Measurements from ENCODE around the gene ZBTB33. TPM values are rescaled to one million over a fixed set of nuclear protein-coding genes. Genes with fewer than 3 reads are reported as not detected.

ZBTB33 gene
- total RNA-seq, 2 donors from 2014 or later = 6.0 to 6.3 TPM

DNA sequence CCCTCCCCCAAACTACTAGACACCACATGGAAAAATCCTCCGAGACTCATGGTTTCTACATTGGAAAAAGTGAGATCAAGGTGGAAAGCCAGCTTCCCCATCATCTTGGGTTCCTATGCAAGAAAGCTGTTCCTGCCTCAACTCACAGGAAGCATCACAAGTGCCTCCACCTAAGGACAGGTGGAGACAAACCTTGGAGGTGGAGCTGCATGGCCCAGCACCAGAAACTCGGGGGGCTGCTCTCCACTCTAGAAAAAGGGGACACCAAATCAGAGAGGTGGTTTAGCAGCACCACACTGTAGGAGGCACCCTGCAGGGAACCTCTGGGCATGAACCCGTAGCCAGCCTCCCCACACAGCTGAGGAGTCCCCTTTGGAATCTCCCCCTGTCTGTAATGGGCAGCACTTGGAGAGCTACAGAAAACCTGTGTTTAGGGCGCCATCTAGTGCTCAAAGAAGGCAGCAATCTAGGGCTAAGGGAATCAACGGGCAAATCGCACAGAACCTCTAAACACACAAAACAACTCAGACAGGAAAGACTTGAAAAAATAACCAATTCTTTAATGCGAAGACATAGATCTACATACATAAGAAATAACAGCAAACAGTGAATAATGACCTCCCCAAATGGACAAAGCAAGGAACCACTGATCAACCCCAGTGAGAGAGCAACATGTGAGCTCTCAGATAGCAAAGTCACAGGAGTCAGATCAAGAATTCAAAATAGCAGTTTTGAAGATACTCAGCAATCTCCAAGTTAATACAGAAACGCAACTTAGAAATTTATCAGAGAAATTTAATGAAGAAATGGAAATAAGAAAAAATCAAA, 37.0 kb upstream of the ZBTB33 start:
- H3K4me1 ChIP-seq = no peaks in the 10 kb centered on the region
- no peak overlapping the region for H3K27ac ChIP-seq
- TF ChIP-seq, protein P1, sequence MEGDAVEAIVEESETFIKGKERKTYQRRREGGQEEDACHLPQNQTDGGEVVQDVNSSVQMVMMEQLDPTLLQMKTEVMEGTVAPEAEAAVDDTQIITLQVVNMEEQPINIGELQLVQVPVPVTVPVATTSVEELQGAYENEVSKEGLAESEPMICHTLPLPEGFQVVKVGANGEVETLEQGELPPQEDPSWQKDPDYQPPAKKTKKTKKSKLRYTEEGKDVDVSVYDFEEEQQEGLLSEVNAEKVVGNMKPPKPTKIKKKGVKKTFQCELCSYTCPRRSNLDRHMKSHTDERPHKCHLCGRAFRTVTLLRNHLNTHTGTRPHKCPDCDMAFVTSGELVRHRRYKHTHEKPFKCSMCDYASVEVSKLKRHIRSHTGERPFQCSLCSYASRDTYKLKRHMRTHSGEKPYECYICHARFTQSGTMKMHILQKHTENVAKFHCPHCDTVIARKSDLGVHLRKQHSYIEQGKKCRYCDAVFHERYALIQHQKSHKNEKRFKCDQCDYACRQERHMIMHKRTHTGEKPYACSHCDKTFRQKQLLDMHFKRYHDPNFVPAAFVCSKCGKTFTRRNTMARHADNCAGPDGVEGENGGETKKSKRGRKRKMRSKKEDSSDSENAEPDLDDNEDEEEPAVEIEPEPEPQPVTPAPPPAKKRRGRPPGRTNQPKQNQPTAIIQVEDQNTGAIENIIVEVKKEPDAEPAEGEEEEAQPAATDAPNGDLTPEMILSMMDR (IDR thresholded peaks at IDR 0.05) = peak; percentile 54 to 84
- no peaks in the 10 kb centered on the region for H3K27me3 ChIP-seq
- H3K4me3 ChIP-seq = no peak overlapping the region
- no peak for DNase-seq (ENCODE audit: low spot score)
- no peaks in the 10 kb centered on the region for H3K36me3 ChIP-seq
- H3K9me3 ChIP-seq = no peaks in the 10 kb centered on the region

DNA sequence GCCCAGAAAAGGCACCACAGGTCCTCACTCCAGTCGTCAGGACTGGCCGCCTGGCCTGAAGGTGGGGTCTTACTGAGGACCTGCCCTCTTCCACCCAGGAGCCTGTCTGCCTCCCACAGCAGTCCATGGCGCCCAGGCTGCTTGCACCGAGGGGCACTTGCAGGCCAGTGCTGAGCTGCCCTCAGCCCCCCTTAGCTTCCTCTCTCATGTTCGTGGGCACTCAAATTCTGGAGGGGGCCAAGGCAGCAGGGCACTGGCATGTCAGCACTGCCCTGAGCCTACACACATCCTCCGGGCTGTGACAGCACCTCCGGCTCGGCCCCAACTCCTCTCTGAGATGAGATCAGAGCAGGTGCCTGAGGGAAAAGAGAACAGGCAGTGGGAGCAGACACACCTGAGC, 27.2 kb upstream of the ZBTB33 start:
- TF ChIP-seq, protein P1 (IDR thresholded peaks at IDR 0.05) = no peak
- H3K27ac ChIP-seq = no peak overlapping the region

DNA sequence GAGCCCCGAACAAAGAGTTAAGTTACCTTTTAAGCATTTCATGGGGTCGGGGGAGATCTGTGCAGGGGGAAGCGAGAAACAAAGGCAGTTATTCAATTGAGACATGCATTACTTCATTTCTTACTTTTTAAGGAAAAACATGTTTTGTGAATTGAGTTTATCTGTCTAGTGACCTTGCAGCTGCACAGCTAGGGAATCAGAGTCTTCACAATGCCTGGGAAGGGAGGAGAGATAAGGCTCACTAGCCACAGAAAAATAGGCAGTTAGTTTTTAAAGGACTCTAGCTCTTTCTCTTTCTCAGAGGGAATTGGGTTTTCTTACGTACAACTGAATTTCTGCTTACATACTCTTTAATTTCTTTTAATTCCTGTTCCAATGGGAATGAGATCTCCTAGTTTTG, 26.2 kb upstream of the ZBTB33 start:
- no peaks in the 10 kb centered on the region for H3K27me3 ChIP-seq
- H3K4me3 ChIP-seq = no peak overlapping the region
- H3K9me3 ChIP-seq = no peaks in the 10 kb centered on the region
- TF ChIP-seq, protein P1 (IDR thresholded peaks at IDR 0.05) = no peak
- H3K36me3 ChIP-seq = no peaks in the 10 kb centered on the region
- DNase-seq (ENCODE audit: low spot score) = no peak
- H3K4me1 ChIP-seq = no peaks in the 10 kb centered on the region
- H3K27ac ChIP-seq = no peak overlapping the region

More for the DNA sequence above, 27.2 kb upstream of the ZBTB33 start:
- no peak overlapping the region for H3K4me3 ChIP-seq
- no peaks in the 10 kb centered on the region for H3K27me3 ChIP-seq
- no peaks in the 10 kb centered on the region for H3K4me1 ChIP-seq
- no peak for DNase-seq (ENCODE audit: low spot score)
- no peaks in the 10 kb centered on the region for H3K36me3 ChIP-seq
- H3K9me3 ChIP-seq = no peaks in the 10 kb centered on the region

DNA sequence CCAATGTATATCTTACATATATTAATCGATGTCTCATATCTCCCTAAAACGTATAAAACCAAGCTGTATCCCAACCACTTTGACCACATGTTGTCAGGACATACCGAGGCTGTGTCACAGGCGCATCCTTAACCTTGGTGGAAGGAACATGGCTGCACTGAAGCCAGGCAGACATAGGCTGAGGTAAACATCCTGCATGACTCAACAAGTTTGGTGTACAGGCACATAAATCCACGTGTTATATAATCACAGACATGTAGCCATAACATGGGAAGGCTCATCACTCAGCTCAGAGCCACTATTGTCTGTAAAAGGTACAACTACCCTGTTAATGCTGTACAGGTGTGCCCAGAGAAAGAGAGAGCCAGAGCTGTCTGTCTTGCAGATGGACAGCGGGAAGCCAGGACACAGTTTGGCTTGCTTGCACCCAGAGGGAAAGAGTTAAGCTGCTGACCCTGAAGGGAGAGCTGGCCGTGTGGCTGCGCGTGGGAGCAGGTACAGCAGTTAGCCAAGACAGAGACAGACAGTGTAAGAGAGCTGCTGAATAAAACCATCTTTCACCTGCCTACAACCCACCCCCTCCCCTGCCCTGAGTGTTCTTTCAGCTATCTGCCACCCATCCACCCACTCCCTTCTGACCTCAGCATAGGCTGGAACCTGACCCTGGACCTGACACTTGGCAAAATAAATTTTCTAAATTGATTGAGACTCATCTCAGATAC, 22.3 kb upstream of the ZBTB33 start:
- TF ChIP-seq, protein P1 (IDR thresholded peaks at IDR 0.05) = no peak

DNA sequence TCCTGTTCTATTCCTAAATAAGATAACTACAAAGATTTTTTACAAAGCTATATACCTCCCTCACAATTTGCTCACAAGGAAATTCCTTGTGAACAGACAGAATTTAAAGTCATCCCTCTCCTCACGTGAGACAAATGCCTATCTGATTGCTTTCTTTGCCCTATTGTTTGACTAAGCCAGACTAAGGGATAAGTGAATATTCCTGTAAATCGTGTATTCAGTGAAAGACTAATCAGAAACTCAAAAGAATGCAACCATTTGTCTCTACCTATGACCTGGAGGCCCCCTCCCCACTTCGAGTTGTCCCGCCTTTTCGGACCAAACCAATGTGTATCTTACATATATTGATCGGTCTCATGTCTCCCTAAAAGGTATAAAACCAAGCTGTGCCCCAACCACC, 15.3 kb upstream of the ZBTB33 start:
- TF ChIP-seq, protein P1 (IDR thresholded peaks at IDR 0.05) = no peak
- no peaks in the 10 kb centered on the region for H3K9me3 ChIP-seq
- no peaks in the 10 kb centered on the region for H3K36me3 ChIP-seq
- H3K4me1 ChIP-seq = no peaks in the 10 kb centered on the region
- H3K27me3 ChIP-seq = no peaks in the 10 kb centered on the region
- DNase-seq (ENCODE audit: low spot score) = no peak
- H3K27ac ChIP-seq = no peak overlapping the region
- no peak overlapping the region for H3K4me3 ChIP-seq

More for the DNA sequence above, 22.3 kb upstream of the ZBTB33 start:
- H3K4me3 ChIP-seq = no peak overlapping the region
- H3K27me3 ChIP-seq = no peaks in the 10 kb centered on the region
- no peak for DNase-seq (ENCODE audit: low spot score)
- H3K9me3 ChIP-seq = no peaks in the 10 kb centered on the region
- no peaks in the 10 kb centered on the region for H3K4me1 ChIP-seq
- H3K27ac ChIP-seq = no peak overlapping the region
- H3K36me3 ChIP-seq = no peaks in the 10 kb centered on the region
